ENCODE measurements around the gene TSPO2.

Gene TSPO2

DNA sequence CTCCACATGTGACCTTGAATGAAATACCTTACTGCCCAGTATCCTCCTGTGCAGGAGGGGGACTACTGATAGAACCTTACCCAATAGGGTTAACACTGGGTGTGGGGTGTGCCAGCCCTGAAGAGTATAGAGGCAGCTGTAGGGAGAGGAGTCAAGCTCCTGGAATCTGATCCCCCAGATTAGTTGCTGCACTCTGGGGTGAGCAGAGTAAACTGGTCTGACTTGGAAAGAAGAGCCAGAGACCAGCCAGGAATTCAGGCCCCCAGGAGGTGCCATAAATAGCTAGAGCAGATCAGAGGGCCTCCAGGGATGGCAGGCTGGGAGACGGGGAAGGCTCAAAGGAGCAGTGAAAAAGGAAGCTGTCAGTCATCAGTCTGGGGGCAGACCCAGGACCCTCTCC is 7.3 kb downstream of the TSPO2 start:
- POLR2A ChIA-PET: no interaction called here
- CTCF ChIA-PET: interaction anchor here (1.2 to 10.1 kb wide), 7 partner anchors 9 to 227 kb away, joined by 3 to 90 read pairs (median 5); partner anchors contain the start of gene UNC5CL
- no peak overlapping the region for H3K4me3 ChIP-seq (ENCODE audit: low read depth, low read length)
- no peak for DNase-seq (ENCODE audit: low read depth, low spot score)
- no peak for TF ChIP-seq CTCF (IDR thresholded peaks at IDR 0.05; ENCODE audit: insufficient read depth, low read length, missing control alignments)

DNA sequence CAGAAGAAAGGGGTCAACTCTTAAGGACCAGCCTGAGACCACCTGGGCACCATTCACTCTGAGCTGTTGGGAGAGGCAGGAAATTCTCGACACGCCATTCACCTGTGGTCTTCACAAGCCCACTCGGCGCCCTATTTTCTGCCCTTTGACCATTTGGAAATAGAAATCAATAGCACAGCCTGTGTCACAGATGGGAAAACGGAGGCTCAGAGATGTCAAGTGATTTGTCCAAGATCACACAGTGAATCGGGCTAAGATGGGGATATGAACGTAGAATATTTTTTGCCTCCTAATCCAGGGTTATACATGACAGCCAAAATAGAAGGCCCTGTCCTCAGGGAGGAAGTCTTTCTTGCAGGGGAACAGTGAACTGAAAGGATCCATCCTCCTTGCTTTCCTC is 7.7 kb downstream of the TSPO2 start:
- POLR2A ChIA-PET: no interaction called here
- TF ChIP-seq CTCF (IDR thresholded peaks at IDR 0.05; ENCODE audit: insufficient read depth, low read length, missing control alignments): no peak
- no peak for DNase-seq (ENCODE audit: low read depth, low spot score)
- CTCF ChIA-PET: interaction anchor here (1.2 to 10.1 kb wide), 5 partner anchors 13 to 227 kb away, joined by 3 to 90 read pairs (median 15); partner anchors contain the start of gene UNC5CL
- no peak overlapping the region for H3K4me3 ChIP-seq (ENCODE audit: low read depth, low read length)

GRCh38 chr6:41050536-41050935 is 8.3 kb downstream of the TSPO2 start:
- ChIA-PET CTCF (interaction anchor here (1.3 to 10.1 kb wide), 4 partner anchors 11 to 23 kb away, joined by 3 to 90 read pairs (median 17); partner anchors contain the start of gene UNC5CL), POLR2A (no interaction called here)
- no peak for DNase-seq (ENCODE audit: low read depth, low spot score)
- no peak overlapping the region for H3K4me3 ChIP-seq (ENCODE audit: low read depth, low read length)
- TF ChIP-seq CTCF (IDR thresholded peaks at IDR 0.05; ENCODE audit: insufficient read depth, low read length, missing control alignments): no peak

- H3K4me3 ChIP-seq (ENCODE audit: low read depth, low read length): no peak overlapping the region
- TF ChIP-seq CTCF (IDR thresholded peaks at IDR 0.05; ENCODE audit: insufficient read depth, low read length, missing control alignments): no peak
- POLR2A ChIA-PET: no interaction called here
- no peak for DNase-seq (ENCODE audit: low read depth, low spot score)
- CTCF ChIA-PET: interaction anchor here (10.1 kb wide), 1 partner anchor 15 kb away, joined by 90 read pairs; the partner anchor contains the start of gene UNC5CL
These were observed 9.6 kb downstream of the TSPO2 start for GRCh38 chr6:41051873-41052272.

DNA sequence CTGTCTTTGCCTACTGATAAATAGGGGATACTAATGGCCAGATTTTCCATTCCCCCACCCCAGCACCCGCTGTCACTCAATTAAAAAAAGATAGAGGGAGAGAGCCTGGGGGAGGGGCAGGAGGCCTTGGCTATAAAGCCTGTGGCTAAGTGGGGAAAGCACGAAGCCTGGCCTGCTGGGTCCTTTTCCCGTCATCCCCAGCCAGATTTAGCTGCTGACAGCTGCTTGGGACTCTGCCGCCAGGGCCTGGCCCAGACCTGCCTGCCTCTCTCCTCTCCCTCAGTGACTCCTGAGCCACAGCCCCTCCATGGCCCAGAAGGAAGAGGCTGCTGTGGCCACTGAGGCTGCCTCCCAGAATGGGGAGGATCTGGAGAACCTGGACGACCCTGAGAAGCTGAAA is 10.8 kb downstream of the TSPO2 start, which contains the start of gene APOBEC2:
Gene APOBEC2, plus strand, starts transcription at position 162 of the 400 bp plus-strand sequence. Its CDS starts 146 bp downstream, at position 308.
- CTCF ChIA-PET: interaction anchor here (1.0 to 10.1 kb wide), 2 partner anchors 16 to 26 kb away, joined by 3 to 90 read pairs; partner anchors contain the start of gene UNC5CL
- POLR2A ChIA-PET: no interaction called here
- DNase-seq (ENCODE audit: low read depth, low spot score): no peak
- H3K4me3 ChIP-seq (ENCODE audit: low read depth, low read length): no peak within 1 kb of the TSS
- TF ChIP-seq CTCF (IDR thresholded peaks at IDR 0.05; ENCODE audit: insufficient read depth, low read length, missing control alignments): no peak

- POLR2A ChIA-PET: no interaction called here
- no peak overlapping the region for H3K4me3 ChIP-seq (ENCODE audit: low read depth, low read length)
- CTCF ChIA-PET: interaction anchor here (0.9 to 10.1 kb wide), 5 partner anchors 14 to 650 kb away, joined by 3 to 90 read pairs (median 21); partner anchors contain the start of gene UNC5CL
These were observed 12.2 kb downstream of the TSPO2 start for GRCh38 chr6:41054511-41054910.

More at GRCh38 chr6:41054511-41054910, 12.2 kb downstream of the TSPO2 start:
- no peak for TF ChIP-seq CTCF (IDR thresholded peaks at IDR 0.05; ENCODE audit: insufficient read depth, low read length, missing control alignments)
- DNase-seq (ENCODE audit: low read depth, low spot score): no peak
